NCI-H2081 treated with DMSO at 0.1 percent for 48 hours (cell line): Measurements from ENCODE around the gene COPS9.
A peak's percentile ranks its signal among the peaks of the same experiment; 100 is the strongest.

Experiments used
- DNase-seq: peaks from one replicate; lab custom pipeline; 2025; lab: John Stamatoyannopoulos, UW

COPS9 gene

GRCh38 chr2:240136013-240136670 is at the start of gene COPS9:
TSS of gene COPS9 (minus strand) at chr2:240136305. CDS start at chr2:240136284, 21 bp downstream.
- peak; percentile 11 for DNase-seq

- no peak for DNase-seq
Observed at GRCh38 chr2:240184656-240185055, 48.6 kb upstream of the COPS9 start.

DNA sequence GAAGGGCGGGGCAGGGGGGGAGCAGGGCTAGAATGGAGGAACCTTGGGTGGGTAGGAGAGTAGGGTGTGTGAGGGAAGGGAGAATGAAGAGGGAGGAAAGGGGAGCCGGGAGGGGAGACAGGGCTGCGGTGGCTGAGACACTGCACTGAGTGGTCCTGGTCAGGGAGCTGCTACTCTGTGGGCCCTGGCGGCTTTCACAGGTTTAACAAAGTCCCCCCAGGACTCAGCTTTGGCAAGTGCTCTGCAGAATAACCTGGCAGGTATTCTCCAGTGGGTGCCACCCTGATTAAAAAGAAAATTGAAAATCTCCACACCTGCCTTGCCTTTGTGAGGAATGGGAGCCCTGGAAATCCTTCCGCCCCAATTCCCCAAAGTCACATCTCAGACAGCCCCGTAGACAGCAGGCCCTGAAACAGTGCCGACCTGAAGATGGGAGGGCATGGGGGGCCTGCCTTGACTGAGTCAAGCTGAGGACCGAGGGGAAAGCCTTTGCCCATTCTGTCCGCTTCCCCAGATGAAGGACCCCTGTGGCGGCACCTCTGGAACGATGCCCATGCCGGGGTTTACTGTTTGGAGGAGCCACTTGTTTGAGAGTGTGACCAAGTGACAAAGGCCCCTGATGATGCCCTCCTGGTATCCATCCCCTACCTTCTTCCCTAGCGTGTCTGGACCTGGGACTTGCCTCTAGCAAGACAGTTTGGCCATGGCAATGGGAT is 47.9 kb upstream of the COPS9 start:
- DNase-seq, result no peak

- no peak for DNase-seq
Observed at GRCh38 chr2:240183006-240183874, 47.1 kb upstream of the COPS9 start.

DNA sequence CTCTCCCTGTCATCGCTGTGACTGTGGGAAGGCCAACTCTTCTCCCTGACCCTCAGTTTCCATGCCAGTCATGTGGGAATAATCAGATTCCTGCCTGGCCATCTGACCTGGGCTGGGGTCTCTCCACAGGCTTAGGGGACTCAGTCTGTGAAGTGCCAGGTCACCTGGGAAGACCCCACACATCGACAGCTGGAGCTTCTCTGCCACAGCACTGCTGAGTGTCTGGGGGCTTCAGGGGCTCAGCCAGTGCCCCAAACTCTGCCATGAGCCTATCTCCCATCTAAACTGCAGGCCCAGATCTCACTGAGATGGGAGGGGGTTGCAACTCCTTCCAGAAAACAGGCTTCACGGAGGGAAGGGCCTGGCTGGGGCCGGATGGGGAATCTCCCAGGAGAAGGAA is 46.4 kb upstream of the COPS9 start:
- DNase-seq, result no peak

- no peak for DNase-seq
Observed at GRCh38 chr2:240182001-240182400, 45.9 kb upstream of the COPS9 start.

DNA sequence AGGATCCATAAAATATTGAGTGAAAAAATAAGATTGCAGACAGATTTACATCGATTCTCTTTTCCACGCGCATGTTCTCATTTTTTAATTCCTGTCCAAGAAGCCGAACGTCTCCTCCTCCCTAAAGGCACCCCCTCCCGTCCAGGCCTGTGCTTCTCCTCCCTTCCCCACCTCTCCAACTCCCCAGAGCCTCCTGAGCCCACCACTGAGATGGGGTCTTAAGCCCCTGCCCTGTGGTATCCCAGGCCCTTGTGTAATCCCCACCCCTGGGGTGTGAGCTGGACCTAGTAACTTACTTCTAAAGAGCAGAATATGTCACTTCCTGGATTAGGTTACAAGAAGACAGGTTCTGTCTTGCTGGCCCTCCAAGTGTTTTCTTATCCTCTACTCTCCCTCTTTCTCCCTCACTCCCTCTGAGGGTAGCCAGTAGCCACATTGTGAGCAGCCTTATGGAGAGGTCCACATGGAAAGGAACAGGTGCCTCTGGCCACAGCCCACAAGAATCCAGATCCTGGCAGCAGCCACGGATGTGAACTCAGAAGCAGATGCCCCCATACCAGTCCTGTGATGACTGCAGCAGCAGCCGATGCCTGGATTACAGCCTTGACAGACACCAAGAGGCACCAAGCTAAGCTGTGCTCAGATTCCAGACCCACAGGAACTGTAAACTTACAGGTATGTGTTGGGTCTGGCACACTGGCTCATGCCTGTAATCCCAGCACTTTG is 44.0 kb upstream of the COPS9 start:
- no peak for DNase-seq

GRCh38 chr2:240179186-240179815 is 43.2 kb upstream of the COPS9 start:
- DNase-seq, result no peak

DNA sequence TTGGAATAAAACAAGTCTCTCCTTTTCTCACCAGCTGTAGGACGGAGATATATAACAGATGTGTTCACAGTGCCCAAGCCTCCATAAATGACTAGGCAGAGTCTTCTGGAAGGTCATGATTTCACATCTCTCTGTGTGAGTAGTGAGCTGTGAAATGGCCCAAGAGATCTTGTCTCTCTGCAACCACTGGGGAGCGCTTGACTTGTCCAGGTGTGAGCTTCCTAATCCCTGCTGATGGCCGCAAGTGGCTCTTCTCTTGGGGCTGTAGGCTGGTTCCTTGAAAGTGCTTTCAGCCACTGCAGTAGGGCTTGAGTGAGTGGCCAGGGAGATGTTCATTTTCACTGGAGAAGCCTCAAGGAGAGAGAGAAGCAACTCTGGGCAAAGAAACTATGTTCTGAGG is 42.5 kb upstream of the COPS9 start:
- no peak for DNase-seq

DNA sequence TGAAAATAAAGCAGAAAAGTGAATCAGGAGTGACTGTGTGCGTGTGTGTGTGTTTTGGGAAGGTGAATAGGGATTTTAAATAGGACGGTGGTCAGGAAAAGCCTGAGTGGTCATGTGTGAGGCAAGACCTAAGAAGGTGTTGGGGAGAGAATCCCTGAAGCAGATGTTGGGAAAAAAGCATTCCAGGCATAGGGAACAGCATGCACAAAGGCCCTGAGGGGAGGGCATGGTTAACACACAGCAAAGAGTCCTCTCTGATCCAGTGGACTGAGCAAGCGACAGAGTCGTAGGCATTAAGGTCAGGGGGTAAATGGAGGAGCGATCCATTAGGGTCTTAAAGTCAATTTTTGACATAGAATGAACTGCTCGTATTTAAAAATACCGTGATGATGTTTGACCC is 38.4 kb upstream of the COPS9 start:
- DNase-seq, result no peak

DNA sequence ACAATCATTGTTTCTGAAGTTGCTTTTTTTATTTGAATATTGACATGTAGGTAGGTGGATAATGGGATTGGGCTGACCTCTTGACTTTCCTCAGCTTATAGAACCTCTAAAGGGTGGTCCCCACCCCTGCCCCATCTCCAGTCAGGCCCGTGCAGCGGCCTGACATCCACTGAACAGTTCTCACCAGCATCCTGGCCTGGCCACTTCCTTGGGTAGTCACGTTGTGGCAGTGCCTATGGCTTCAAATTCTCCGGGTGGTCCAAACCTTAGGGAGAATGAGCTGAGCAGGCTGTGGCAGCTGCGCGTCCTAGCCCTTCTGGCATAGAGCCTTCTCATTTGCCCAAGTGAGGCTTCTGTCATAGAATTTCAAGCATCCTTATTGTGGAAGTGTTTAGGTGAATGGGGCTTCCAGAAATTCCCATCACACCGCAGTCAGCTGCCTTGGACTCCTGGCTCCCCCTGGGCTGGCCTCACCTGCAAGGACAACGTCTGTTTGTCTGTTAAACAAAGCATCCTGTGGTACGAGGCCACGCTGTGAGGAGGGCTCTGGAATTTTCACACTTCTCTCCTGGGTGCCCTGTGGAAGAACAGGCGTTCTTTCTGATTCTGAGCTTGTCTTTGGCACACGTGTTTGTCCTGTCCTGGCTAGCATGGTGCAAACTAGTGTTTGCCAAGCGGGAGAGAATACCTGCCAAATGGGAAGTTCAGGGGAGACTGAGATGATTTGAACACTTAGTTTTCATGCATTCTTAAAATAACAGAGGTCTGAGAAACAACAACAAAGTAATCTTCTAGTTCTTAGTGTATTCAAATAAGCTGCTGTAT is 36.2 kb upstream of the COPS9 start:
- DNase-seq, result no peak

DNA sequence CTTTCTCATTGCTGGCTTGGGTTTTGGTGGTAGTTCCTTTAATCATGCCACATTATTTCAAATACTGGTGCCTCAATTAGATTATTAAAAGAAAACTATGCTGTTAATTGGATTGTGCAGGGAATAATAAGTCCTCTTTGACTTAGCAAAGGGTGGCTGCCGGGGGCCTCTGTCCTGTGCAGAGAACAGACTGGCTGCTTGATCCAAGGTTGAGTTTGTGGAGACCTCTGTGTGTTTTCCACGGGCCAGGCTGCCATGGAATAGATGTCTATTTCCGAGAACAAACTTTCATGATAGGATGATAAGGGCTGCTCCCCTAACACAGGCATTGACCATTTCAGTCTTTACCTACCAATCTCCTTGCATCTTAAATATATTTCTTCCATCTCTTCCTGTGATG is 34.8 kb upstream of the COPS9 start:
- DNase-seq, result no peak

GRCh38 chr2:240170354-240170735 is 34.2 kb upstream of the COPS9 start:
- no peak for DNase-seq

DNA sequence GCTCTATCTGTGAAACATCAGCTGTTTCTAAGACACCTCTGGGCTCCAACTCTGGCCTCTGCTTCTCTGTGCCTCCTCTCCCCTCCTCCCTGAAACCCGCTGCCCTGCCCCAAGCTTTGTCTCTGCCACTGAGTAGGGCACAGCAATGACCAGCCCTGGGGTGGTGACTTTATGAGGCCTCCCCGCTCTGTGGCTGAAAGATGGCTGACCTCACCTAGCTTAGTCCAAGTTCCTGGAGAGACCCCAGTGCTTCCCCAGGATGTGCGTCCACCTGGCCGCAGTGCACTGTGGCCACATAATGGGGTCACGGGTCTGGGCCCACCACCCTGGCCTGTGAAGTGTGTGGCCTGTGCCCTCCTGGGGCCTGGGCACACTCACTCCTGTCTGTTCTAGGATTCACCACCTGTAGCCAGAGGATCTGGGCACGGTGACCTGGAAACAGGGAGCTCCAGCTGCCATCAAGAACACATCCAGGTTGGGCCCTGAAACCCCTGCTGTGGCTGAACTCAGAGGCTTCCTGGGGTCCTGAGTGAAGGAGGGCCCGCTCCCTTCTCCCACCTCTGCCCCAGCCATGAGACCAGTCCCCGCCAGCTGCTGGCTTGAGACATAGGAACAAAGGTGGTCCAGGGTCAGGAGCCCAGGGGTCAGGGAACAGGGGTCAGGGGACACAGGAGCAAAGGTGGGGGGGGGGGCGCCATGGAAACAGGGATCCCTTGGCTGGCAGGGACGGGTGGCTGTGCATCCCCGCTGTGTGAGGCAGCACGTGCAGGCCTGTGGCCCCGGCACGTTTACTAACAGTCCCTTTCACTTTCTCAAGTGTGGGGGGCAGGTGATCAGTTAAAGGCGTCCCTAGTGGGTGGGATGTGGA is 33.6 kb upstream of the COPS9 start:
- no peak for DNase-seq

DNA sequence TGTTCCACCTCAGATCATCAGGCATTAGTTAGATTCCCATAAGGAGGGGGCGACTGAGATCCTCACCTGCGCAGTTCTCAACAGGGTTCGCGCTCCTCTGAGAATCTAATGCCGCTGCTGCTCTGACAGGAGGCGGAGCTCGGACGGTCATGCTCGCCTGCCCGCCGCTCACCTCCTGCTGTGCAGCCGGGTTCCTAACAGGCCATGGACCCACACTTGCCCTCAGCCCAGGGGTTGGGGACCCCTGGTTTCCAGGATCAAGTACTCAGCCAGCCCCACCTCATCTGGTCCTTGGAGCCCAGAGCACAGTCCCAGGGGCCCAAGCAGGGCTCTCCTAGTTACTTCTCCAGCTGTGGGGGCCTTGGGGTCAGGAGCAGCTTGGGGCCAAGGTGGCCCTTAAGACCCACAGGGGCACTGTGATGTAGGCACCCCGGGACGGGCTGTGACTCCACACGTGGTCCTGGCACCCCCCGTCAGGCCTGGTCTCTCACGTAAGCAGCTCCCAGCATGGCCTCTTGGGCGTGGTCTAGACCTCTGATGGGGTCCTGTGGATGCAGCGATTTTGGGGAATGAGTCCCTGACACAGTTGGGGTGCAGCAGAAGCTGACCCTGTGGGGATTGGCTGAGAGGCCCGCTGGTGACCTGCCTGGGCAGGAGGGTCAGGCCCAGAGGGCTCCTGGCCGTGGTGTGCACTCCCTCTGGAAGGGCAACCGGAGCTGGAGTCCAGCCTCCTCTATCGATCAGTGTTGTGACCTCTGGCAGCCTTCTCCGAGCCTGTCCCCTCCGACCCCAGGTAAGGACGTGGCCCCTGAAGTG is 32.6 kb upstream of the COPS9 start:
- no peak for DNase-seq

DNA sequence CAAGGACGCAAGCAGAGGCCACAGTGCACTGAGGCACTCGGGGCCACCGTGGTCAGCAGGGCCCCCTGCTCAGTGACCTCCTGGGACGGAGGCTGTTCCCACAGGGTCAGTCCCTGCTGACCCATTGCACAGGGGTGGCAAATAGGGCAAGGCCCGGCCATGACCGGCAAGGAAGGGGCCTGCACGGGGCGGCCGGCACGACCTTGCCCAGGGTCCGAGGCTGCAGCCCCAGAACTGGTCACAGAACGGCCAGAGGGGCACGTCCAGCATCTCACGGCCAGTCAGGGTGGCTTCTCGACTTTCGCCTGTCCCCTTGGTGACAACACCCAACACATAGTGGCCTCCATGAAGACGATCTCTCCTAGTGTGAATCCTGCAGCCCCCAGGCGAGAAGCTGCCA is 31.9 kb upstream of the COPS9 start:
- DNase-seq, result no peak

DNA sequence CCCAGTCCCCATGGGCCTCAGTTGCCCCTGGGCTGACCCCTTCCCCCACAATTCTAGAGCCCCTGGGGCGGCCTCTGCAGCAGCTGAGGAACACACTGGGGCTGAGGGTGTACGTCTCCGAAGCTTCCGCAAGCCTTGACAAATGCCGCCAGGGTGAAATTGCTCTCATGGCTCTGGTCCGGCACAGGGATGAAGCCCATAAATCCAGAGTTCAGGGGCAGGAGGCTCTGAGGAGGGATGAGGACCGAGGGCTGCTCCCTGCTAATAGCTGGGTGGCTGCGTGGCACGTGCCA is 31.4 kb upstream of the COPS9 start:
- DNase-seq, result no peak

DNA sequence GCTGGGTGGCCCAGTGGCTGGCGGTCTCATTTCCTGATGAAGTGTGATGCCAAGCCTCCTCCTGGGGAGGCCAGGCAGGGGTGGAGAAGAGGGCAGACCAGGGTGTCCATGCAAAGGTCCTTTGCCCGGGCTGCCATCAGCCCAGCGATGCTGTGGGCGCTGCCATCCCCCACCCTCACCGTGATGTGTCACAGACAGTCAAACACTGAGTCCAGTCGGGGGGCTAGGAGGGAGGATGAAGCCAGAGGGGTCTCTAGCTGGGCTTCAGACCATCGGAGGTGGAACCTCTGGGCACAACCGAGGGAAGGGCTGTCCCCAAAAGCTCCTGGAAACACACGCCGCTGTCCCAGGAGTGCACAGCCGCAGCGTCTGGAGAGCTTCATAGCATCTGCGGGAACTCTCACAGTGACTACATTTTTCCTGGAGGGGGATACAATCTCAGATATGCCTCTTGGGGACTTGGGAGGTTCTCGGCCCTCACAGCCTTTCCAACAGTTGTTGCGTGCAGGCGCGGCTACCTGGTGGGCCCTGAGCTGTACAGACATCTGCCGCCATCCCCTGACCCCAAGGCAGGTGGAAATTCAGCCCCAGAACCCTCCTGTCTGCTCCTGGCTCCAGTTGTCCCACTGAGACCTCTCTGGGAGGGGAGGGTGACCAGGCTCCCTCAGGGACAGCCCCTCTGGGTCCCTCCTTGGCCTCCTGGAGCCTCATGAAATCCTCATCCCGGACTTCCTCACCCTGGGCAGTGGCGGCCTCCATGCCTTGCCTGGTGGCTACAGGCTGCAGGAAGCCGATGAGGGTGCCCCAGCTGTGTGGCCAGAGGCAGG is 30.9 kb upstream of the COPS9 start:
- no peak for DNase-seq
